Spinal cord (tissue), 10 donors: ENCODE results near the gene TBC1D17. TPM values are rescaled to one million over a fixed set of nuclear protein-coding genes. Genes with fewer than 3 reads are reported as not detected.
A peak's percentile ranks its signal among the peaks of the same experiment; 100 is the strongest.

Source experiments
- DNase-seq, 6 donors: peaks; one replicate each; pipeline versions ENCODE4 v3.0.0 to v3.0.0-alpha.2; 2013 to 2015; ENCODE audit warnings: low spot score in 6 of 6, low read depth in 4 of 6
- H3K27ac ChIP-seq: one replicate; pipeline ENCODE4 v1.5.1; 2013; ENCODE audit warnings: low read depth, low read length, control low read depth
- H3K27me3 ChIP-seq: one replicate; pipeline ENCODE4 v1.6.1; 2013; ENCODE audit warnings: low read length; ENCODE audit not compliant: control insufficient read depth, insufficient read depth
- H3K36me3 ChIP-seq: one replicate; pipeline ENCODE4 v1.6.1; 2013; ENCODE audit warnings: low read length; ENCODE audit not compliant: control insufficient read depth, insufficient read depth
- H3K4me1 ChIP-seq: one replicate; pipeline ENCODE4 v1.6.1; 2013; ENCODE audit warnings: low read length; ENCODE audit not compliant: control insufficient read depth, insufficient read depth
- H3K4me3 ChIP-seq: one replicate; pipeline ENCODE4 v1.5.1; 2013; ENCODE audit warnings: low read depth, low read length, control low read depth
- H3K9me3 ChIP-seq: one replicate; pipeline ENCODE4 v1.6.1; 2013; ENCODE audit warnings: low read length; ENCODE audit not compliant: control insufficient read depth, insufficient read depth
- WGBS: methylation state at CpG from one replicate; pipeline ENCODE4 v1.1.5; 2013; ENCODE audit warnings: missing lambda C conversion rate; ENCODE audit not compliant: insufficient coverage; 5-methylcytosine and 5-hydroxymethylcytosine counted together
- long read RNA-seq, 4 donors: transcript quantifications; one replicate each; lab custom pipeline, GENCODE V29; 2026
- polyA plus RNA-seq, 2 donors: library from polyadenylated mRNA; unstranded; fragments of 120-200 nt; gene quantifications; one replicate each; pipeline ENCODE4 v1.2.1, GENCODE V29; 2013; ENCODE audit not compliant: insufficient read length in 2 of 2
- total RNA-seq, 2 donors: library from RNA; depleted of rRNA in 1 of 2; stranded (reverse); fragments of 120-200 nt in 1 of 2; fragments of >200 nt in 1 of 2; gene quantifications; one replicate each; pipeline versions ENCODE4 v1.2.3 to v1.2.4, GENCODE V29; 2013 to 2014
- donor health status: healthy.

Gene TBC1D17
- 10 to 100 TPM in 1 of 2 donors, 1 to 10 TPM in 1; 9.6 to 13.9 TPM for total RNA-seq
- 10 to 100 TPM; 67.2 to 78.6 TPM for polyA plus RNA-seq
- long read RNA-seq, donor 1, transcript TBC1D17-201 (17 exons, 2,366 nt) = major isoform, 8 of 17 reads
- long read RNA-seq, donor 1, partial matches to known transcripts = 5 of 17 reads
- long read RNA-seq, donor 1, other reads (novel, unspliced or antisense) = 0 of 17 reads
- long read RNA-seq, donor 2, partial matches to known transcripts = 0 of 1 reads
- long read RNA-seq, donor 2, other reads (novel, unspliced or antisense) = 0 of 1 reads
- long read RNA-seq, donor 3, partial matches to known transcripts = 0 of 1 reads
- long read RNA-seq, donor 3, other reads (novel, unspliced or antisense) = 0 of 1 reads
- long read RNA-seq, donor 4, partial matches to known transcripts = 0 of 5 reads
- long read RNA-seq, donor 4, other reads (novel, unspliced or antisense) = 0 of 5 reads

DNA sequence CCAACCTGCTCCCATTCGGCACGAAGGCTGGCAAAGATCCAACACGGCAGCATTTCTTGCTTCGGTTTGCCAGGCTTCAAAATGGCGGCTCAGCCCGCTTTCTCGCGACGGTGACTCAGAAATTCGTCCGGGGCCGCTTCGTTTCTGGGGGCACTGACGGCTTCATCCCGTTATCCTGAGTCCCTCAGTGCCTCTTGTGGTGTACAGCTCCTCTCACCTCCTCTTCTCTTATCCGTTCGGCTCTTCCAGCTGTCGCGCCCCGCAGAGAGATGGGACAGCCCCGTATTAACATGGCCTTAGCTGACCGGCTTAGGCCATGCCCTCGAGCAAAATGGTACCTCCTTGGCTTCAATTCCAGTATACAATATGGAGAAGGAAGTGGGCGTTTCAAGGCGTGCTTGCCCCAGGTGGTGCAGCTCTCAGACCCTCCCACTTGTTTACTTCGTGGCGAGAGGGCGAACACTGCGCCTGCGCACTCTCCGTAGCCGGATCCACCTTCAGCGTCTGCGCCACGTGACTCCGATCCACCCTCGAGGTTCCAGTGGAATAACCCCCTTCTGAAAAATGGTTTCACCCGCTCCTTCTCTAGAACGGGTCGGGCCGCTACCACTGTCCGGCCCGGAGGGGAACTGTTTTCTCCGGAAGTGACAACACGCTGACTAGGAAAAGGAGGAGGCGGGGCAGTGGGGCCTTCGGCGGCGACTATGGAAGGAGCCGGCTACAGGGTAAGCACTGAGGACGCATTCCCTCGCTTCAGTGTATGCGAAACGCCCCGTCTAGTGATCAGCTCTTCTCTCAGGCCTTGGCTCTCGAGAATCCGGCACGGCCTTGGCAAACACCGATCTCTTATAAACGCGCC is at the start of gene TBC1D17, which contains the start of gene AKT1S1:
Gene TBC1D17 (plus strand): TSS at position 683 of the 859 bp plus-strand sequence. CDS start 22 bp downstream, at position 705.
Gene AKT1S1 (minus strand): TSS at position 336 of the 859 bp plus-strand sequence. CDS start 4,060 bp downstream, outside the sequence.
- DNase-seq = peak; percentile 99 to 100 (median 100)
- H3K27me3 ChIP-seq = no peaks in the 10 kb centered on the region
- H3K36me3 ChIP-seq = peaks cover 69% of the 10 kb centered on the region
- under 1% methylated on average over 61 of the region's 61 CpGs for WGBS
- peak within 1 kb of the TSS; percentile 96 for H3K4me3 ChIP-seq
- H3K9me3 ChIP-seq = no peaks in the 10 kb centered on the region
- peak within 1 kb of the TSS; percentile 100 for H3K27ac ChIP-seq
- H3K4me1 ChIP-seq = peaks cover 23% of the 10 kb centered on the region

GRCh38 chr19:49829200-49829599 is 48.3 kb upstream of the TBC1D17 start:
- WGBS = 91% methylated on average over 8 of the region's 8 CpGs
- peaks cover 91% of the 10 kb centered on the region for H3K36me3 ChIP-seq
- H3K27ac ChIP-seq = no peak overlapping the region

DNA sequence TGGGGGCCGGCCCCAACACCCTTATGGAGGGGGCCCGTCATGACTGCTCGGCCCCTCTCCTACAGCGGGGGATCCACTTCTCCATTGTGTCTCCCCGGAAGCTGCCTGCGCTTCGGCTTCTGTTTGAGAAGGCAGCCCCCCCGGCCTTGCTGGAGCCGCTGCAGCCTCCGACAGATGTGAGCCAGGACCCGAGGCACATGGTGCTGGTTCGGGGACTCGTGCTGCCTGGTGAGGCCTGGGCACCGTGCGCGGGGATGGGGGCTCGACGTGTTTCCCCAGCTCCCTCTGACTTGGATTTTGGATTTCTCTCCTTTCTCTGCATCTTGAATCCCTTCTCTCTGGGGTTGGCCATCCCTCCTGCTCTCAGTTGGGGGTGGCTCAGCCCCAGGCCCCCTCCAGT is 47.8 kb upstream of the TBC1D17 start:
- Histone ChIP-seq H3K27me3 (no peaks in the 10 kb centered on the region), H3K27ac (no peak overlapping the region), H3K36me3 (peaks cover 93% of the 10 kb centered on the region), H3K9me3 (no peaks in the 10 kb centered on the region), H3K4me1 (no peaks in the 10 kb centered on the region), H3K4me3 (no peak overlapping the region)
- WGBS = 95% methylated on average over 18 of the region's 18 CpGs
- no peak for DNase-seq

More at GRCh38 chr19:49829200-49829599, 48.3 kb upstream of the TBC1D17 start:
- H3K27me3 ChIP-seq = no peaks in the 10 kb centered on the region
- no peak for DNase-seq
- H3K4me1 ChIP-seq = no peaks in the 10 kb centered on the region
- no peaks in the 10 kb centered on the region for H3K9me3 ChIP-seq
- no peak overlapping the region for H3K4me3 ChIP-seq

DNA sequence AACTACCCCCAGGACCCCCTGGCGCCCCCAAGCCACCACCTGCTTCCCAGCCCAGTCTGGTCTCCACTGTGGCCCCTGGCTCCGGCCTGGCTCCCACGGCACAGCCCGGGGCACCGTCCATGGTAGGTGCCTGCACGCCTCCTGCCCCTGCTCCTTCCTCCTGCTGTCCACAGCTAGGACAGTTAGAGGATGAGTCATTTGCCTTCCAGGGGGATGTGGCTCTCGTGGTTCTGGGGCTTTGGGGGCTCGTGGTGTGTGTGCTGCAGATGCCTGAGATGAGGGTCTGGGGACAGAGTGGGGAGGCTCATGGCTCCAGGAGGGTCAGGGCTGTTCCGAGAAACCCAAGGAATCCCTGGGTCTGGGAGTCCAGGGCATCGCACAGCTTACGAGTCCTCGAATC is 46.7 kb upstream of the TBC1D17 start:
- H3K4me1 ChIP-seq = no peaks in the 10 kb centered on the region
- WGBS = 97% methylated on average over 11 of the region's 12 CpGs
- no peak overlapping the region for H3K27ac ChIP-seq

GRCh38 chr19:49831592-49831991 is 45.9 kb upstream of the TBC1D17 start:
- Histone ChIP-seq H3K4me3 (no peak overlapping the region), H3K36me3 (peaks cover 98% of the 10 kb centered on the region), H3K9me3 (no peaks in the 10 kb centered on the region), H3K27me3 (no peaks in the 10 kb centered on the region), H3K27ac (no peak overlapping the region), H3K4me1 (no peaks in the 10 kb centered on the region)
- no peak for DNase-seq
- 99% methylated on average over 7 of the region's 8 CpGs for WGBS

More for the DNA sequence above, 46.7 kb upstream of the TBC1D17 start:
- DNase-seq = no peak
- no peaks in the 10 kb centered on the region for H3K27me3 ChIP-seq
- H3K36me3 ChIP-seq = peaks cover 97% of the 10 kb centered on the region
- no peaks in the 10 kb centered on the region for H3K9me3 ChIP-seq
- H3K4me3 ChIP-seq = no peak overlapping the region

DNA sequence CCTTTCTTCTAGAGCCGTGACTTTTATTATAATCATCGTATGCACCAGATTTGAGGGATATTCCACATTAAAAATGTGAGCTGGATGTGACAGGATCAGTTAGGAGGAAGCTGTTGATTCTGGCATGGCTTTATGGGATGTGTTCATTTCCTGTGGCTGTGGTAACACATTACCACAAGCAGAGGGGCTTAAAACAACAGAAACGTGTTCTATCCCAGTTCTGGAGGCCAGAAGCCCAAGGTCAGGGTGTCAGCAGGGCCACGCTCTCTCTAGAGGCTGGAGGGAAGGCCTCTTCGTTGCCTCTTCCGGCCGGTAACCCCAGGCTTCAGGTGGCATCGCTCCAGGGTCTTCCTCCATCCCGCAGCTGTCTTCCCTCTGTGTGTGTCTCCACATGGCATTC is 44.9 kb upstream of the TBC1D17 start:
- no peaks in the 10 kb centered on the region for H3K4me1 ChIP-seq
- 67% methylated on average over 9 of the region's 9 CpGs for WGBS
- peak overlapping the region; percentile 25 for H3K27ac ChIP-seq
- no peaks in the 10 kb centered on the region for H3K27me3 ChIP-seq
- DNase-seq = no peak
- H3K4me3 ChIP-seq = no peak overlapping the region
- no peaks in the 10 kb centered on the region for H3K9me3 ChIP-seq
- peaks cover 98% of the 10 kb centered on the region for H3K36me3 ChIP-seq

DNA sequence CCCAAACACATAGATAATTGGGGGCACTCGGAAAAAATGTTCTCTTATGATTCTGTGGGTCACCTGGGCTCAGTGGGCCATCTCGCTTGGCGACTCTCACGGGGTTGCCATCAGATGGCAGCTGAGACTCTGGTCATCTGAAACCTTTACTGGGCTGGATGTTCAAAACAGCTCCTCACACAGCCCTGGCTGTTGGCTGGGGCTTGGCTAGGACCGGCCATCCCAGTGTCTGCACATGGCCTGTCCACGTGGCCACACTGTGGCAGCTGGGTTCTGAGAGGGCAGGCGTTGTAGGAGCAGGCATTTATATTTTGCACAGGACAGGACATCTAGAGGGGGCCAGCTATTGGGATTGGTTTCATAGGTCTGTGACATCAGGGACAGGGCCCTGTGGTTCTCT is 43.9 kb upstream of the TBC1D17 start:
- H3K27ac ChIP-seq = no peak overlapping the region
- no peak for DNase-seq
- no peaks in the 10 kb centered on the region for H3K4me1 ChIP-seq
- WGBS = 88% methylated on average over 7 of the region's 7 CpGs
- H3K4me3 ChIP-seq = no peak overlapping the region
- peaks cover 99% of the 10 kb centered on the region for H3K36me3 ChIP-seq
- no peaks in the 10 kb centered on the region for H3K9me3 ChIP-seq
- H3K27me3 ChIP-seq = no peaks in the 10 kb centered on the region

DNA sequence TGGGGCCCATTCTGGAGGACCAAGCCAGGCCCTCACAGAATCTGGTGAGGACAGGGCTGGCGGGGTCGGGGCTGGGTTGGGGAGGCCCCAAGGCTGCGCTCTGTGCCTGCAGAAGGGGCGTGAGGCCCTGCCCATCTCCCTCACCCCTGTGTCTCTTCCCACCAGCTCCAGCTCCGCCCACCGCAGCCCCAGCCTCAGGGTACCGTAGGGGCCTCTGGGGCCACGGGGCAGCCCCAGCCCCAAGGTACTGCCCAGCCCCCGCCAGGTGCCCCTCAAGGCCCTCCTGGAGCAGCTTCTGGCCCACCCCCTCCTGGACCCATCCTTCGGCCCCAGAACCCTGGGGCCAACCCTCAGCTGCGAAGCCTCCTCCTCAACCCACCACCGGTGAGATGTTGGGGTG is 41.9 kb upstream of the TBC1D17 start:
- H3K36me3 ChIP-seq = peaks cover 92% of the 10 kb centered on the region
- no peak overlapping the region for H3K27ac ChIP-seq
- no peaks in the 10 kb centered on the region for H3K9me3 ChIP-seq
- H3K4me1 ChIP-seq = no peaks in the 10 kb centered on the region
- no peaks in the 10 kb centered on the region for H3K27me3 ChIP-seq
- no peak overlapping the region for H3K4me3 ChIP-seq
- WGBS = 94% methylated on average over 9 of the region's 12 CpGs
- DNase-seq = no peak

GRCh38 chr19:49836176-49837008 is 41.1 kb upstream of the TBC1D17 start:
- Histone ChIP-seq H3K27me3 (no peaks in the 10 kb centered on the region), H3K36me3 (peaks cover 88% of the 10 kb centered on the region), H3K4me3 (no peak overlapping the region), H3K27ac (no peak overlapping the region), H3K4me1 (no peaks in the 10 kb centered on the region), H3K9me3 (no peaks in the 10 kb centered on the region)
- no peak for DNase-seq
- 96% methylated on average over 19 of the region's 20 CpGs for WGBS
